HG03571 (cell line): ENCODE data around the gene CNNM2.
A peak's percentile ranks its signal among the peaks of the same experiment; 100 is the strongest.
"Not testable (repeated sequence)": the region's sequence is repeated elsewhere in the genome, so short reads cannot be mapped to it uniquely, and the experiment has no call there.

Source experiments
- ATAC-seq: cut with Tn5 transposase; IDR thresholded peaks from one replicate; pipeline ENCODE4 v1.9.1; 2021; ENCODE audit not compliant: unreplicated experiment

The CNNM2 gene

DNA sequence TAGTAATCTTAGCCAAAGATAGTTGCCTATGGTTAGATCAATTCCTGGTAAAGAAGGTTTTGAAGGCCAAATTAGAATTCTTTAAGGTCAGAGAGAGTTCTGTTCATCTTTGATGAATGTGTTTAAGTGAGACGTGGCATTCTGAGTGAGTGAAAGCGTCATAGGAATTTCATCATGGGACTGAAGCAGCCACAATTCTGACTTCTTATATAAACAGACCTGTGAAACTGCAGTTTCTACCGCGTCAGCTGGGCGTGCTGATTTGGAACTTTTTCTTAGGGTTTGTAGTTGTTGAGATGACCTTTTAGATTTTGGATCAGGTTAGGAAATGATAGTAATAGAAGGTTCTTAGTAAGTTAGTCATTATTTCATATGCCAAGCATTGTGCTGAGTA, 103.8 kb downstream of the CNNM2 start:
- ATAC-seq: no peak

DNA sequence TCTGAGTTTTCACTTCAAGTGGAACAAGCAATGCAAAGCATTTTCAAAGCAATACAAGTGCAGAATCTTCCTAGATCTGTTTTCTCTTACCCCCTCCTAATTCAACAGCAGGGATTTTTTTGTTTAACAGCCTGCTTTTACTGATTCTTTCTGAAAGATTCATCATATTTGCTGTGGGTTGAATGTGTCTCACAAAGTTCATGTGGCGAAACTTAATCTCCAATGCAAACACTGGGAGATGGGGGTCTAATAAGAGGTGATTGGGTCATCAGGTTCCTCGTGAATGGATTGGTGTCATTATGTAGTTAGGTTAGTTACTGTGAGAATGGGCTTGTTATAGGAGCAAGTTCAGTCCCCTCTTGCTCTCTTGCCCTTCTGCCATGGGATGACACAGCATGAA, 107.6 kb downstream of the CNNM2 start:
- ATAC-seq: no peak

DNA sequence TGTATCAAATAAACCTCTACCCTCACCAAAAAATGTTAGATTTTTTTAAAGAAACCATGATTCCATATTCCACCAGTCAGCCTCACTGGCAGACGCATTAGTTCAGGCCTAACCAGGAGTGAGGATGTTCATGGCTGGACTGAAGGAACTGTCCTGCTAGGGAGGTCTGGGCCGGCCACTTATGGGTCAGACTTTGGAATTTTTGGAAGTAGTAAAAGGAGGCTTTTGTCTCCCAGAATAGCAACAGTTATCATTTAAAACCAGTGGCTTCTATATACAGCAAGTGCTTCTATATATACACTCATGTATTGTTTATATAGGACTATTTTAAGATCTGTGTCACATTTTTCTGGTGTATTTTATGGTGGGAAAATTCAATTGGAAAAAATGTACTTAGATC, 120.5 kb downstream of the CNNM2 start:
- ATAC-seq: no peak

DNA sequence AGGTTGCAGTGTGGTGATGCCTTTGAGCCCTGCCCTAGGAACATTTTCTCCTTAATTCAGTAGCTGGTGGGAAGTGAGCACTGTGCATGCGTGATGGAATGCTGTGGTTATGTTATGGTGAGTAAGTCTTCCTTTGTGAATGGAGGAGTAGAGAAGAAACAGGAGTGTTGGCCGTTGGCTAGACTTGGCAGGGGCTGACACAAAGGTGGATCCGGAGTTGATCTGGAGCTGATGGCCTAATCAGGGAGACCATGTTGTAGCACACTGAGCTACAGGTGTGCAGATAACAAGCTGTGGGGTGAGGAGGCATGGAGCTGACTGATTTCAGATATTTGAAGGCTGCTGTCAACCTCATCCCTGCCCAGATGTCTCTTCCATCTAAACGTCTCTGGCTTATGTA, 122.3 kb downstream of the CNNM2 start:
- ATAC-seq: no peak

DNA sequence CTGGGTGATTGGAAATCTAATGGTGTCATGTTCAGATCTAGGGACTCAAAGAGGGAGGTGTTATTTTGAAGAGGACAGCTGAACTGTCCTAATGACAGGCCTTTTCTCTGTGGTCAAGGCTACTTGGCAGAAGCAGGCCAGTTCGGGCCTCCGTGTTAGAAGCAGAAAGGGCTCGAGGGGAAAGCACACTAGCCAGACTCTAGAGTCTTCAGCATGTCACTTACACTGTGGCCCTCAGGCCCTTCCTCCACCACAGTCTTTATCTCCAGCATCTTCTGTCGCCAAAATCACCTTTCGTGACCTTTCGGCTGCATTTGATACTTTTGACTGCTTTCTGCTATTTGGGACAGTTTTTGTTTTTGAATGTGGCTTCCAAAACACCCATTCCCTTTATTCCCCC, 123.3 kb downstream of the CNNM2 start:
- ATAC-seq: no peak

DNA sequence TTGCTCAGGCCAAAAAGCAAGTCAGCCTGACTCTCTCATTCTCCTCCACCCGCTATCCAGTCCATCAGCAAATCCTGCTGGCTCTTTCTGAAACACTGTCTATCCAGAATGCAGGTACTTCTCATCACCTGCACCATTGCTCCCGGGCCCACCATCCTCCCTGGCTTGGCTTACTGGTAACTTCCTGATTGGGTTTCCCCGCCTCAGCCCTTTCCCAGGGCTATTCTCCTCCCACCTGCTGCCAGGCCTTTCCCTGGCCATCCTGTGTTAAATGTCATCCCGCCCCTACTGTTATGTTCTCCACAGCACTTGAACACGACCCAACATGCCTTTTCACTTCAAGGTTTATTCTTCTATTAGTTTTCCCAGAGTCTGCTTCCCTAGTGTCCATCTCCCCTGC, 124.0 kb downstream of the CNNM2 start:
- no peak for ATAC-seq

DNA sequence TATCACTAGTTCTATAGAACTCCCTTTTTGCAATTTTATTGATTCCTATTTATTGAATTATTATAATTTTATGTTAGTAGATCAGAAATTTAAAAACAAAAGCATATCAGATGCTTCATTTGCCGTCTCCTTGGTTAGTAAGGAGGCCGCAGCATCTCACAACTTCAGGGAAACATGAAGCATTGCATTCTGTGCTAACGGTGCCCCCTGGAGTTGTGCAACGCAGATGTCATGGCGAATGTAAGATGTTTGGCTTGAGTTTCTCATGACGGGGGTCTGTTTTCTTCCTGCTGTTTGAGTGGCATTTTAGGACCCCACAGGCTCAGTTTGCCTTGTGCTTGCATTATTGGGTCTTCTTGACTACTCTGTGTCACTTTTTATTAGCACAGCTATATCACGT, 124.8 kb downstream of the CNNM2 start:
- no peak for ATAC-seq

DNA sequence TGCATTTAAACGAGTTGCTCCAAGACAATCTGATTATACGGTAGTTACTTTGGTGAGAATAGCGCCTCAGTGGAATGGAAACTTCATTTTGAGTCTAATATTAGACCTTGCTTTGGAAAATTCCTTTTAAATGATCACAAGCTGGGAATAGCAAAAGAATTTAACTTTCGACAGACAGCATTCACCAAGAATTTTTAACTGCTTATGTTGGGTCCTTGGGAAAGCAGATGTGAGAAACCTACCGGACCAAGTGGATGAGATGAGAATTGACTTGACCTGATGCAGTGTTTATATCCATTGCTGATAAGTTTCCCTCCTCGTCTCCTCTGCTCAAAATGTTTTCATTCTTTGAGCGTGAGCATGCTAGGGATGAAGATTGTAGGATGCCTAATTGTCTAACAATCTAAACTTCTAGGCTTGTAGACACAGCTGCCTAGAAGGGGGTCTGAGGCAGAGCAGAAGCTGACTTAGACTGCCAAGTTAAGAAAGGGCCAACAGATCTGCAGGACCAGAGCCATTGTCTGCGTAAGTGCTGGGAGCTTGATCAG, 126.9 kb downstream of the CNNM2 start:
- ATAC-seq: no peak

DNA sequence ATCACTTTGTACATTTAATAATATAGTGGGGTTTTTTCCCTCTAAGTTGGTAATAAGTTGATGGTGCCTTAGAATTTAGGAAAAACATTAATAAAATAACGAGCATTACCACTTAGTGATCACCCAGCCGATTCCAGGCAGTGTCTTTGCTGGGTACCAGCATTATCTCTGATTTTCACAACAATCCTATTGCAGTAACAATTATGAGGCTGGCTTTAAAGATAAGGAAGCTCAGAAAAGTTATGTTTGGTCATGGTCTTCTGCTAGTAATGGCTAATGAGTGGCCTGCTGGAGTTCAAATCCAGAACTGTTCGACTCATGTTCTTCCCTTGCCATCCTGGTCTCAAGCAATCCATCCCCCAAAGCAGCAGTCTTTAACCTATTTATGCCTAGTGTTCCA, 127.9 kb downstream of the CNNM2 start:
- ATAC-seq: no peak

DNA sequence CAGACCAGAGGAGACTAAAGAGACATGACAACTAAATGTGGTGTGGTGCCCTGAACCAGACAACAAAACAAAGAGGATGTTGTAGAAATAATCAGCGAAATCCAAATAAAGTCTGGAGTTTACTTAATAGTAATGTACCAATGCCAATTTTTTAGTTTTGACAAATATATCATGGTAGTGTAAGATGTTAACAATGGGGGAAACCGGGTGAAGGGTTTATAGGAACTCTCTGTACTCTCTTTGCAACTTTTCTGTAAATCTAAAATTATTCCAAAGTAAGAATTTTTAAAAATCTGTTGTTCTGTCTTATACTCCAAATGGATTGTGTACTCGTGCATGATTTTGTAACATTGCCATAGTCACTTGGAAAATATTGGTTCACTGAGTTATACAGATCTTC, 129.3 kb downstream of the CNNM2 start:
- ATAC-seq: no peak

DNA sequence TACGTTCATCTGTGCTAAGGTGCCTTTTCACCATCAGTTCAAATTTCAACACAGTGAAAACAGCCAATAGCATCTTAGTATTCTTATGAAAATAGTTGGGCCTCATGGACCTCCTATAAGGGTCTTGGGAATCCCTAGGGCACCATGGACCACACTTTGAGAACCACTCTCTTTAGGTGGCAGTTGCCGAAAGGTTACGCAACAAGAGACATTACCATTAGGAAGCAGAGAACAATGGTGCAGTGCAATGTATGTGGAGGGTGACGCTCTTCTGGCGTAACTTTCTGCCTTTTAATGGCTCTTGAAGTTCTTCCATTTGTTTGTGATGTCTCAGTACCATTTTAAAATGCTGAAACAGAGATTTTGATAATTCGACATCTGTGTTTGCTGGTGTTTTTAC, 131.1 kb downstream of the CNNM2 start:
- ATAC-seq: no peak

DNA sequence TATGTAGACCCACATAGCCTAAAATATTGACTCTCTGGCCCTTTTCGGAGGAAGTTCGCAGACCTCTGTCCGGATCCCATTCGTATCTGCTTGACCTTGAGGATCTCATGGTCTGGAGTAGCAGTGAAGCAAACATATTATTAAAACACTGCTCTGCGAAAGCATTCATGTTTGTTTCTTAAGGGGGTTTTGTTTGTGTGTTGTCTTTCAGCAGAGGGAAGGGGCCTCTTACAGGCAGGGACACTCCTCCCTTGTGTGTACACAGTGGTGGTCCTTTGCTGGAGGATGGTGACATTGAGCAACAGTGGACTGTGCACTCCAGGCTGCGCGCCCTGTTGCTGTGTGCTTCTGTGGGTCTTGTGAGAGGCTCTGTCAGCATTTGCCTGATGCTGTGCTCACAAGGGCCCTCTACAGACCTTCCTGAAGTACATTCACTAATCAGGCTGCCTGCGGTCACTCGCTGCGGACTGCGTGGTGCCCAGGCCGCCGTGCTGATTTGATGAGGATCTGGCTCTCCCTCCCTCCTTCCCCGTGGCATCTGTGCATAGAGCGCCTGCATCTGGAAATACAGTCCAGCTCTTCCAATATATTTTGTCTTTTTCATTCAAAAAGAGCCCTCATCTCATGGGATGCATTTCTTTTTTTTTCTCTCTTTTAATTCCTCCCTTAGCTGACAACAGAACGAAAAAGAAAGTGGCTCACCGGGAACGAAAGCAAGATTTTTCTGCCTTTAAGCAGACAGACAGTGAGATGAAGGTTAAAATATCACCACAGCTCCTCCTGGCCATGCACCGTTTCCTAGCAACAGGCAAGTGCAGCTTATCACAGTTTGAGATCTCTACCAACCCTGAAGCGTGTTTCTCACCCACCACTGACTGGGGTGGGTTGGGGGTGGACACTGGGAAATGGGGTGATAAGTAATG, 135.8 kb downstream of the CNNM2 start:
- peak; percentile 62 for ATAC-seq

DNA sequence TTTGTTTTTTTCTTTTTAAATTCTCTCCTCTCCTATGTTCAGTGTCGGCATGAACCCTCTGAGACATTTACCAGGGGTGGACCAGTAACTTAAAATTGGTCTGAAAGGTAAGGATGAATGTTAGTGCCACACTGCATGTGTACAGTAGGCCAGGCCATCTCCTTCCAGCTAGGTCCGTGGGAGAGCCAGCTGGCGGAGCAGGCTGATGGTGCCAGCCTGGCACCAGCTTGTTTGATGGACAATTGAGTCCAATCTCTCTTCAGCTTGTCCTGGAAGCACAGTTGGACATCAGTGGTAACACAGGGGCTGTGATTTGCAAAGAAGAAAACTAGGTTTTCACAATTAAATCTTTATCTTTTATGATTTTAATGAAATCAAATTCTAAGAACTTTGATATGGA, 136.5 kb downstream of the CNNM2 start:
- no peak for ATAC-seq

DNA sequence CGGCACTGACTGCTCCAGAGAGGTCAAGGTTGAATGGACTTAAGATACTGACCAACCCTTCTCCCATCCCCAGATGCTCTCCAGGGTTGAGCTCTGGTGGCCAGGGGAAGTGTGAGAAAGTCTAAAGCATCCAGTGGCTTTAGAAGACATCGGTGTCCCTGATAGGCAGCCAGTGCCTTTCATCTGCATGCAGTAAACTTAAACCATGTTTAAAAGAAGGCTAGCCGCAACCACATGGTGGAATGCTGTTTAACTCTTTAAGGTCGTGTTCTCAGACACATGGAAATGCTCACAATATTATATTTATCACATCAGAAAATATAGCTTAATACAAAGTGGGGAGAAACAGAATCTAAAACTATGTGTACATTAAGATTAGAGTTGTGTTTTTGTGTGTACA, 137.0 kb downstream of the CNNM2 start:
- ATAC-seq: no peak

DNA sequence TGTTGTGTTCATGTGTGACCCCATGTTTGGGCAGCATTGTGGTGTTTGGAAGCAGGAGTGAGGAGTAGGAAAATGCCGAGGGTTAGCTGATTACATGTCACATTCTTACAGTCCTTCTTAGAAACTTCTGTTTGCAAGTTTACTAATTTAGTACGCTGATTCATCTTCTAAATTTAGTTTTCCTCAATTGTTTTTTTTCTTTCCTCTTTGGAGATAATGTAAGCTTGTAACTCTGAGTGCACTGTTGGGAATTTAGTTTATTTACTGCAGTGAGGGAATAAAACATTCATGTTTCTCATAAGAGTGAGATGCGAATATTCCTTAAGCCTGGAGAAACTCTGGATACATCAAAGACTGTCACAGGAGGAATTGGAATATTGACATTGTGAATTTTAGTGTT, 139.9 kb downstream of the CNNM2 start:
- no peak for ATAC-seq

DNA sequence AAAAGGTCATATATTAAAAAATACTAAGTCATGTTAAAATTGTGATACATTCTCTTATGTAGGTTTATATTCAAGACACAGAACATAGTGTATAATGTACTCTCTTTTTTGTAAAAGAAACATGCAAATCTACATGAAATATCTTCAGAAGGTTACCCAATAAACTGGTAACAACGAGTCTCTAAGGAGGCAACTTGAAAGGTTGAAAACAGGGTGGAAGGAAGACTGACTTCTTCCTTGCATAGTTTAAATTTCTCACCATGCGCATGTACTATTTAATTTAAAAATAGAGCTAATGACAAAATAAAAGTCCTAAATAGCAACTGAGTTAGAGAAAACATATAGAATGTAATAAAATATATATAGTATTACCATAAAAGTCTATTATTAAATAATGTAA, 142.5 kb downstream of the CNNM2 start:
- no peak for ATAC-seq

DNA sequence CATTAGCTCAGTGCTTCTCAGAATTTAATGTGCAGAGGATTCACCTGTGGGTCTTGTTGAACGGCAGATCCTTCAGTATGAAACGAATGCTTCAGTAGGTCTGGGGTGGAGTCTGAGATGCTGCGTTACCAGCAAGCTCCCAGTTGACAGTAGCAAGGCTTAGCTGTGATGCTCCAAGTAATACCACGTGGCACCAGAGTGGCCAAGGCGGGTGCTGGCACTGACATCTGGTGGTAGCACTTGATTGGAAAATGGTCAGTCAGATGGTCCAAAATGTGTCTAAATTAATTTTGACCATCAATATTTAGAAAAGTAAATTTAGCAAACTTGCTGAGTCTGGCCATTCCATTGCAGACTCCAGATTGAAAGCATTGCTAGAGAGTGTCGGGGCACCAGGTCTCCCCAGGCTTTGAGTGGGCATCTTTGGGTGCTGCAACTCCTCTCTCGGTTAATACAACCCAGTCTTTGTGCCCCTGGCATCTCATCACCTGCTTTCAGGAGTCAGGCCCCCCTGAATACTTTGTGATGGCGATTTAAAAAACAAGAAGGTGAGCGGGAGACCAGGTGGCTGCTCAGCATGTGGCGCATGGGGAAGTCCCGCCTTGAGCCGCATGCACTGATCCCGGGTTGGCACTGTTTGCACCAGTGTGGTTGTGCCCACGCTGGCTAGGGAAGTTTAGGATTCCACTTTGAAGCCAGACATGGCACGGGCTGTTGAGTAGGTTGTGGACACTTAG, 144.9 kb downstream of the CNNM2 start:
- no peak for ATAC-seq

DNA sequence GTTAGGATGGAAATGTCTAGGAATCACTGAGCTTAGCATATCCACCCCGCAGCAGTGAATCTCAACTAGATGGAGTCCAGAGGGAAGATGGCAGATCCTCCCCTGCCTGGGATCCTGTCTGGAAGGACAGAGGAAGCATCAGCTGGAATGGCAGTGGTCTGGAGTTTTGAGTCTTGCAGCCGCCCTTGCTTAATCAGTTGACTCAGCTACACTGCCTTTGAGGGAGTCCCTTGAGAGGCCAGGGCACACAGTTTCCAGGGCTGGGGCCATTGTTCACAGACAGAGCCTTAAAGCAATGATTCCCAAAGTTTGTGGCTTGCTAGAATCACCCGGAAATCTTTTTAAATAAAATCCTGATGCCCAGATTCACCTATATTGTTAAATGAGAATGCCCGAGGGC, 146.9 kb downstream of the CNNM2 start:
- no peak for ATAC-seq

DNA sequence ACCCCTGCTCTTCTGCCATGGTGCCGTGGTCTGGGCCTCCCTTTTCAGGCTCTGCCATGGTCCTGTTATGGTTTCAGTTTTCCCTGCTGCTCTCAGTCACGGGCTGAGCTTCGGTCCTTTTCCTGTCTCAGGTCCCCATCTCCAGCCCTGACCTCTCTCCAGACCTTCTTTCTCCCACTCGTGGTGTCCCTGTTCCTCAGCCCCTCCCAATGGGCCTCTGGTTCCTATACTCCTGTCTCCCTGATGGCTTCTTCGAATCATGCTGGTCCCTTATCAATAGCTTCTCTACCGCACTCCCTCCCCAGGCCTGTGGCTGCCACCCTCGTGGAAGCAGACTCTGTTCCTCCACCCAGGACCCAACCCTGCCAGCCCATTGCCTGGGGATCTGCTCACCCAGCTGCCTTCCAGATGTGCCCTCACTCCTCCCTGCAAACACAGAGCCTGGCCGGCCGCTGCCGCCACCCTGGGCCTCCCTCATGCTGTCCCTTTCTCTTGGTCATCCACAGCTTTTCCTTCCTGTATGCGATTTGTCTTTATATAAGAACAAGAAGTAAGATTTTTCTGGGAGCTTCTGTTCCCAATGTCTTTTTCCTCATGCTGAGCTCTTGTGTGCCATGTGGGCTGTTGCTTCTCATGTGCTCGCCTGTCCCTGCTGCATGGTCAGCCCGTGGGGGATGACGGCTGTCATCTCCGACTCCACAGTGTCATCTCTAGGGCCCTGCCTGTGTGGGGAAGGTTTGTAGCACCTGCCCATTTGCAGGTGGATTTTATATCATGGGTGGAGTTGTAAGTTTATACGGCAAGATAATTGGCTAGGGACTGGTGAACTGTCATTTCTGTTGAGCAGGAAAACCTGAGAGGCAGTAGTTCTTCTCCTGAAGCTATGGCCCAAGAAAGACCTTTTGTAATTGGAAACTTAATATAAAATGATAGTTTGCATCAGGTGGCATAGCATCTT, 148.3 kb downstream of the CNNM2 start:
- ATAC-seq: no peak

DNA sequence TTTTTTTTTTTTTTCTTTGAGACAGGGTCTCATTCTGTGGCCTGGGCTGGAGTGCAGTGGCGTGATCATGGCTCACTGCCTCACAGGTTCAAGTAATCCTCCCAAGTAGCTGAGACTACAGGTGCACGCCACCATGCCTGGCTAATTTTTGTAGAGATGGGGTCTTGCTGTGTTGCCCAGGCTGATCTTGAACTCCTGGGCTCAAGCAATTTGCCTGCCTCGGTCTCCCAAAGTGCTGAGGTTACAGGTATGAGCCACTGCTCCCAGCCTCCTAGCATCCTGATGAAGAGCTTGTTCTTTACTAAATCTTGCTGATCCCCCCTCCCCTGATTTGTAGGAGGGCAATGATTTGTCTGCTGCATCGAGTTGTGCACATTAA, 149.0 kb downstream of the CNNM2 start:
- not testable (repeated sequence) for ATAC-seq

DNA sequence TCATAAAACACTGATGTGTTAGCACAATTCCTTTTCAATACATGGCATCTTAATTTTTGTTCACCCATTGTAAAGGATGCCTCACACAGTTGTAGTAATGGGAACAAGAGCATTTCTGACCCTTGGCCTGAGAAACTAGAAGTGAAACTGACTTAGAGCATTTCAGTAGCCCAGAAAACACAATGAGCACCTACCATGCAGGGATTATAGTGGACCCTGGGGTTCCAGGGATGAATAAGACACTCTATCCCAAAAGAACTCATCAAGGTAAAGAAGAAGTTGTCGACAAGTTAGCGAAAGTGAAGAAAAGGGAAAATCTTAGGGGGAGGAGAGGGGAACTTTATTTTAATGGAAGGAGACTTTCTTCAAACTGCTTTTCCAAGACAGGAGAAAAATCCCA, 149.4 kb downstream of the CNNM2 start:
- ATAC-seq: no peak
